Ascending aorta (tissue), 2 donors: ENCODE data around the gene PER1. TPM values are rescaled to one million over a fixed set of nuclear protein-coding genes. Genes with fewer than 3 reads are reported as not detected.

Experiments
- DNase-seq, 2 donors: peaks; one replicate each; pipeline ENCODE4 v3.0.0-alpha.2; 2019; ENCODE audit warnings: low spot score in 2 of 2
- H3K27ac ChIP-seq, 2 donors: fragments of 200-600 bp; sonication (generic); one replicate each; pipeline ENCODE4 v1.5.1; 2016 to 2017; ENCODE audit warnings: mild to moderate bottlenecking in 1 of 2
- H3K27me3 ChIP-seq: fragments of 200-600 bp; sonication (generic); one replicate; pipeline ENCODE4 v1.5.1; 2017
- H3K36me3 ChIP-seq, 2 donors: fragments of 200-600 bp; sonication (generic); one replicate each; pipeline ENCODE4 v1.5.1; 2016
- H3K4me1 ChIP-seq, 2 donors: fragments of 200-600 bp; sonication (generic); one replicate each; pipeline ENCODE4 v1.5.1; 2016 to 2017; ENCODE audit warnings: mild to moderate bottlenecking in 1 of 2
- H3K4me3 ChIP-seq, 2 donors: fragments of 200-600 bp; sonication (generic); one replicate each; pipeline ENCODE4 v1.5.1; 2016 to 2017; ENCODE audit warnings: mild to moderate bottlenecking in 1 of 2
- H3K9me3 ChIP-seq, 2 donors: fragments of 200-600 bp; sonication (generic); one replicate each; pipeline ENCODE4 v1.5.1; 2016
- CTCF ChIP-seq, 3 experiments: fragments of 200-600 bp in 2 of 3; fragments of 450-650 bp in 1 of 3; sonication (generic) in 2 of 3; IDR thresholded peaks; one replicate each; pipeline ENCODE4 v1.5.1; 2016 to 2019; ENCODE audit warnings: antibody characterized with exemption in 3 of 3, mild to moderate bottlenecking in 1 of 3, moderate library complexity in 1 of 3
- intact Hi-C: fragments of 100-400 bp; cut with DNase I; formaldehyde crosslinking; loops from one replicate; pipeline ENCODE4 v1.15.1; 2023
- total RNA-seq: library from RNA; depleted of rRNA; stranded (reverse); fragments of >200 nt; gene quantifications from one replicate; pipeline ENCODE4 v1.1.0, GENCODE V29; 2016

The PER1 gene
- total RNA-seq, 1 donor from 2014 or later, result 178 TPM

DNA sequence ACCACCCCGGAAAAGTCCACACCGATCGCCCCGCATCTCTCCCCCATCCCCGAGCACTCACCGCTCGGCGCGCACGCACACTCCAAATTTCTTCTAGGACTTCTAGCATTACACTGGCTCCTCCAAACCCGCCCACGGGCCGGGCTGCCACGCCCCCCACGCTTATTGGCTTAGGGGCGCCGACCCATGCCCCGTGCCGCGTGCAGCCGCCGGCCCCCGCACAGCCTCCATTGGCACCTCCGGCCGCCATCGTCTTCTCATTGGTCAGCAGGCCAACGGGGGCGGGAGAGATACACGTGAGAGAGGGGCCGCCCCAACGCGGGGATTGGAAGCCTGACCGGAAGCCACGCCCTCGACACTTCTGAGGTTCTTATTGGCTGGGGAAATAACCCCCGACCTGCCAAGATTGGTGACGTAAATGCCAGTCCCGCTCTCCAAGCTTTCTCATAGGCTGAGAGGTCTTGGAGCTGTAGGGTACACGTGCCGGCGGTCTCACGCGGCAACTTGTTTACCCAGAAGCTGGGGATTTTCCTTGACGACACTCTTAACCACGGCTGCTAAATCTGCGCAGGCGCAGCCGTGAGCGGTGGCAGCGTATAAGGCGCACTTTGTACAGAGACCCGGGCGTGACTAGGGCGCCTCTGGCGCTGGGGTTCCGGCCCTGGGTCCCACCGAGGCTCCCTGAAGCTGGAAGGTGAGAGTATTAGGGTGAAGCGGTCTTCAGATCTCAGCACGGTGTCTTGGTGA lies 4.2 kb upstream of the PER1 start:
- Histone ChIP-seq H3K4me1 (peaks cover 13 to 46% of the 10 kb centered on the region in 2 donors), H3K4me3 (peak overlapping the region; percentile 77 to 90), H3K9me3 (no peaks in the 10 kb centered on the region), H3K27ac (peak overlapping the region; percentile 99 to 100), H3K36me3 (peaks cover 27 to 29% of the 10 kb centered on the region in 2 donors), H3K27me3 (no peaks in the 10 kb centered on the region)
- DNase-seq, result peak; percentile 100
- peak in 1 of 3 experiments; percentile 22 for TF ChIP-seq CTCF (IDR thresholded peaks at IDR 0.05)
- intact Hi-C loops, result loop anchor here (1.0 to 5.0 kb wide), 3 partner anchors 37 to 674 kb away; partner anchors contain the start of genes POLR2A and SLC35G6

DNA sequence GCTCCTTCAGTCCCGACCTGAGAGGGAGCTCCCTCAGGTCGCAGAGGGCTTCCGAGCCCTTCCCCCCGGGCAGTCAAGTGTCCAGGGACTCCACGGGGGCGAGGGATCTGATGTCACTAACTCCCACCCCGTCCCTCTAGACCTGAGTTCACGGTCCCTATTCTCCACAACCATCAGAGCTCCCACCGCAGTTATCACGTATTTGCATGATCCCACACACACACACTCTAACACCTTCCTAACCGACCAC lies 3.7 kb upstream of the PER1 start:
- H3K27me3 ChIP-seq, result no peaks in the 10 kb centered on the region
- intact Hi-C loops, result loop anchor here (1.0 to 5.0 kb wide), 3 partner anchors 37 to 674 kb away; partner anchors contain the start of genes POLR2A and SLC35G6
- no peak for TF ChIP-seq CTCF (IDR thresholded peaks at IDR 0.05)
- peak overlapping the region; percentile 77 to 90 for H3K4me3 ChIP-seq
- peak overlapping the region; percentile 99 for H3K27ac ChIP-seq
- H3K36me3 ChIP-seq, result peaks cover 22 to 24% of the 10 kb centered on the region in 2 donors
- peaks cover 8 to 41% of the 10 kb centered on the region in 2 donors for H3K4me1 ChIP-seq
- DNase-seq, result no peak
- no peaks in the 10 kb centered on the region for H3K9me3 ChIP-seq

DNA sequence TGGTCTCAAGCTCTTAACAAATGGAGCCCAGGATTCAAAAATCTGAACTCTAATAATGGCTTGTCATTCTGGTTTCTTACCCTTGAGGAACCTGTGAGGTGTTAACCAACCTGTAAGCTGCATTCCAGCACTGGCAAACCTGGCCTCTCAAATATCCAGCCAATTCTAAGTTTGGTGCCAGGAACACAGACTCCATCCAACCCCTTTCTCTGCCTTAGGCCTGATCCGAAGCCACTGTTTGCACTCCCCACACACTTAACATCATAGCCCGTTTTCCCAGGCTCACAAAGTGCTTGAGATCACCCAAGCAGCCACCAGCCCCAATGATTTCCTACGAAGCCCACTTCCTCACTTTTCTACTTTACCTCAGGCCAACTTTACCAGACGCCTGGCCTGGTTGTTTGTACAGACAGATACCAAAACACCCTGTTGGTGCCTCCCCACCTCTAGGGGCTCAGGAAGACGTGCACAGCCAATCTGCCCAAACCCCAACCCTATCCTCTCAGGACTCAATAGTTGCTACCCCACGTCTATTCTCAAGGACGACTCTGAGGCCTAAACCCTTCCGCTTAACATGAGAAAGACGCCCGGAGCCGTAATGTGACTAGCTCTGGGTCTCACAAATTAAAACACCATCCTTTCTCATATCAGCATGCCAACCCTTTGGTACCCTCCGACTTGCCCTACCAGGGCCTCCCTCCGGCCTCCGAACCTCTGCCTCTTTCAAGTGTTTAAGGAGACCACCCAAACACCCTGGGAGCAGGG lies 3.2 kb upstream of the PER1 start:
- intact Hi-C loops, result loop anchor here (5.0 kb wide), 2 partner anchors 313 to 673 kb away; partner anchors contain the start of genes POLR2A and SLC35G6
- Histone ChIP-seq H3K9me3 (no peaks in the 10 kb centered on the region), H3K36me3 (peaks cover 23 to 24% of the 10 kb centered on the region in 2 donors), H3K4me1 (peaks cover 12 to 41% of the 10 kb centered on the region in 2 donors), H3K4me3 (peak overlapping the region; percentile 77 to 90), H3K27me3 (no peaks in the 10 kb centered on the region), H3K27ac (peak overlapping the region; percentile 99)
- DNase-seq, result no peak
- no peak for TF ChIP-seq CTCF (IDR thresholded peaks at IDR 0.05)

- no peak for TF ChIP-seq CTCF (IDR thresholded peaks at IDR 0.05)
- intact Hi-C loops, result loop anchor here (1.0 to 5.0 kb wide), 3 partner anchors 33 to 672 kb away; partner anchors contain the start of genes POLR2A and SLC35G6
- Histone ChIP-seq H3K4me1 (peaks cover 15 to 47% of the 10 kb centered on the region in 2 donors), H3K4me3 (peak overlapping the region; percentile 77 to 90), H3K27me3 (no peaks in the 10 kb centered on the region), H3K36me3 (peaks cover 26 to 31% of the 10 kb centered on the region in 2 donors), H3K27ac (peak overlapping the region; percentile 99), H3K9me3 (no peaks in the 10 kb centered on the region)
- DNase-seq, result no peak
Measured at GRCh38 chr17:8154608-8155155, 2.5 kb upstream of the PER1 start.

- intact Hi-C loops, result loop anchor here (1.0 kb wide), 1 partner anchor 33 kb away; no protein-coding TSS in a partner anchor
- DNase-seq, result peak; percentile 99 to 100
- TF ChIP-seq CTCF (IDR thresholded peaks at IDR 0.05), result no peak
- Histone ChIP-seq H3K27me3 (no peaks in the 10 kb centered on the region), H3K36me3 (peaks cover 31 to 32% of the 10 kb centered on the region in 2 donors), H3K4me3 (peak overlapping the region; percentile 80 to 90), H3K9me3 (no peaks in the 10 kb centered on the region), H3K4me1 (peaks cover 15 to 50% of the 10 kb centered on the region in 2 donors), H3K27ac (peak overlapping the region; percentile 99)
Measured at GRCh38 chr17:8153957-8154607, 1.9 kb upstream of the PER1 start.
